ENCODE measurements around the gene HNRNPH3. TPM values are rescaled to one million over a fixed set of nuclear protein-coding genes. Genes with fewer than 3 reads are reported as not detected.

The HNRNPH3 gene
- total RNA-seq, 1 donor from 2014 or later = 164 TPM

- Mint-ChIP-seq H3K4me3 (no peak overlapping the region), H3K4me1 (no peaks in the 10 kb centered on the region), H3K9me3 (no peaks in the 10 kb centered on the region), H3K27me3 (ENCODE audit: low read depth) (no peaks in the 10 kb centered on the region), H3K36me3 (peaks cover 30% of the 10 kb centered on the region), H3K27ac (no peak overlapping the region)
- DNase-seq (ENCODE audit: low spot score in 2 of 2, unreplicated experiment in 2 of 2) = no peak
- TF ChIP-seq CTCF (IDR thresholded peaks at IDR 0.05; ENCODE audit: unreplicated experiment) = no peak
Measured at GRCh38 chr10:68359189-68359588, 27.3 kb downstream of the HNRNPH3 start.

- Mint-ChIP-seq H3K27me3 (ENCODE audit: low read depth) (no peaks in the 10 kb centered on the region), H3K9me3 (no peaks in the 10 kb centered on the region), H3K4me1 (no peaks in the 10 kb centered on the region), H3K27ac (no peak overlapping the region), H3K36me3 (peaks cover 23% of the 10 kb centered on the region), H3K4me3 (no peak overlapping the region)
- no peak for DNase-seq (ENCODE audit: low spot score in 2 of 2, unreplicated experiment in 2 of 2)
- TF ChIP-seq CTCF (IDR thresholded peaks at IDR 0.05; ENCODE audit: unreplicated experiment) = no peak
Measured at GRCh38 chr10:68362590-68362989, 30.7 kb downstream of the HNRNPH3 start.

GRCh38 chr10:68364101-68364886 is 32.4 kb downstream of the HNRNPH3 start:
- H3K36me3 Mint-ChIP-seq = peaks cover 25% of the 10 kb centered on the region
- peak overlapping the region; percentile 67 for H3K27ac Mint-ChIP-seq
- H3K4me1 Mint-ChIP-seq = no peaks in the 10 kb centered on the region
- TF ChIP-seq CTCF (IDR thresholded peaks at IDR 0.05; ENCODE audit: unreplicated experiment) = no peak
- H3K9me3 Mint-ChIP-seq = no peaks in the 10 kb centered on the region
- no peak overlapping the region for H3K4me3 Mint-ChIP-seq
- no peaks in the 10 kb centered on the region for H3K27me3 Mint-ChIP-seq (ENCODE audit: low read depth)
- DNase-seq (ENCODE audit: low spot score in 2 of 2, unreplicated experiment in 2 of 2) = no peak

- Mint-ChIP-seq H3K9me3 (peaks cover 4% of the 10 kb centered on the region), H3K36me3 (peaks cover 31% of the 10 kb centered on the region), H3K27ac (no peak overlapping the region), H3K27me3 (ENCODE audit: low read depth) (no peaks in the 10 kb centered on the region), H3K4me1 (no peaks in the 10 kb centered on the region), H3K4me3 (no peak overlapping the region)
- no peak for DNase-seq (ENCODE audit: low spot score in 2 of 2, unreplicated experiment in 2 of 2)
- TF ChIP-seq CTCF (IDR thresholded peaks at IDR 0.05; ENCODE audit: unreplicated experiment) = no peak
Measured at GRCh38 chr10:68365611-68366010, 33.7 kb downstream of the HNRNPH3 start.

GRCh38 chr10:68366600-68366999 is 34.7 kb downstream of the HNRNPH3 start:
- Mint-ChIP-seq H3K4me1 (no peaks in the 10 kb centered on the region), H3K27ac (no peak overlapping the region), H3K4me3 (no peak overlapping the region), H3K9me3 (peaks cover 7% of the 10 kb centered on the region), H3K36me3 (peaks cover 37% of the 10 kb centered on the region), H3K27me3 (ENCODE audit: low read depth) (no peaks in the 10 kb centered on the region)
- DNase-seq (ENCODE audit: low spot score in 2 of 2, unreplicated experiment in 2 of 2) = no peak
- TF ChIP-seq CTCF (IDR thresholded peaks at IDR 0.05; ENCODE audit: unreplicated experiment) = no peak

All from mesothelial cell of epicardium (in vitro differentiated cells).